ENCODE data around the gene ANXA6.

ANXA6 gene

DNA sequence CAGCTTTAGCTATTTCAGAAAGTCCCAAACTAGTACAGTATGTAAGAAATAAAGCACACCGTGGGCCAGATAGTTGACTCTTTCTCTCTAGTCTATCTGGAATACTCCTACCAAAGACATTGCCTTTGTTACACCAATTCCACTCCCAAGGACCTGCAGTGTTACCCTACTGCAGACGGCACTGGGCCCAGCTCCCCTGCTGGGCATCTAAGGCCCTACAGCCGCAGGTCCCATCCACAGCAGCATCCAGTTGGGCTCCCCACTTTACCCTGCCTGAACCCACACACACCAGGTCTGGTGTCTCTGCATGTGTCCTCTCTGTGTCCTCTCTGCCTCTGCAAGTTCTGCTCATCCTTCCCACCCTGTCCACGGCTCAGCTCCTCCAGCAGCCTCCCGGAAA, 99.3 kb downstream of the ANXA6 start:
- no peak overlapping the region for H3K27ac ChIP-seq

DNA sequence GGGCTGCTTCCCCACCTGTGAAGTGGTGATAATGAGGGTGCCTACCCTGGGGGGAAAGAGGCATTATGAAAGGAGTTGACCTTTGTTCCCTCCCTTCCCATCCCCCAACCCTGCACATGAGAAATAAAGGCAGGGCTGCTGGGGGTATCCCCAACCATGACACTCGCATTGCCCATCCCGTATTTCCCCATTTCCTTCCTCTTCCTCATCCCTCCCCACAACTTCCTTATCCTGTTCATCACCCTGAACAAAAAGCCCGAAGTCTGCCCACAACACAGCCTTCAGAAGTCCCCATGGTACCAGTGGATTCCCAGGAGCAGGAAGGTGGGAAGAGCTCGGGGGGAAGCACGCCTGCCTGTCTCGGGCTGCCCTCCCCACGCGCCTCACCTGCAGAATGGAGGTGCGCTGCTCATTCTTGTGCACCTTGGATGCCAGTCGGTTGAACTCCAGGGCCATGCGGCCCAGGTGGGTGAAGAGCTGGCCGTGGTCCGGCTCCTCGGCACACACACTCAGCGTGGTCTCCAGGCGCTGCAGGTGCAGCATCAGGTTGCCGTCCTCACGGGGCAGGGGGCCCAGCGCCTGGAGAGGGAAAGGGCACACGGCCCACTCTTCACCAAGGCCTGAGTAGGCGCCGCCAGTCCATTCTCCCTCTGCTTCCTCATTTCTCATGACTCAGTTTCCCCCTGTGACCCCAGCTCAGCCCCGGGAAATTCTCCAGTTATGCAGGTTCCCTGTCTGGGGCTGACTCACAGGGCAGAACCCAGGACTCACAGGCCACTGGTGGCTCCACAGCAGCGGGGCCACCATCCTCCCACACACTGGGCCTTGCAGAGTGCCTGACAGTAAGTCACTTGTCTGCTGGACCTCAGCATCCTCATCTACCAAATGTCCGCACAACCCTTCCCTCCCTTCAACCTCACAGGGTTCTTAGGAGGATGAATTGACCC, 100.9 kb downstream of the ANXA6 start:
- no peak overlapping the region for H3K27ac ChIP-seq
- TF ChIP-seq, protein P1, sequence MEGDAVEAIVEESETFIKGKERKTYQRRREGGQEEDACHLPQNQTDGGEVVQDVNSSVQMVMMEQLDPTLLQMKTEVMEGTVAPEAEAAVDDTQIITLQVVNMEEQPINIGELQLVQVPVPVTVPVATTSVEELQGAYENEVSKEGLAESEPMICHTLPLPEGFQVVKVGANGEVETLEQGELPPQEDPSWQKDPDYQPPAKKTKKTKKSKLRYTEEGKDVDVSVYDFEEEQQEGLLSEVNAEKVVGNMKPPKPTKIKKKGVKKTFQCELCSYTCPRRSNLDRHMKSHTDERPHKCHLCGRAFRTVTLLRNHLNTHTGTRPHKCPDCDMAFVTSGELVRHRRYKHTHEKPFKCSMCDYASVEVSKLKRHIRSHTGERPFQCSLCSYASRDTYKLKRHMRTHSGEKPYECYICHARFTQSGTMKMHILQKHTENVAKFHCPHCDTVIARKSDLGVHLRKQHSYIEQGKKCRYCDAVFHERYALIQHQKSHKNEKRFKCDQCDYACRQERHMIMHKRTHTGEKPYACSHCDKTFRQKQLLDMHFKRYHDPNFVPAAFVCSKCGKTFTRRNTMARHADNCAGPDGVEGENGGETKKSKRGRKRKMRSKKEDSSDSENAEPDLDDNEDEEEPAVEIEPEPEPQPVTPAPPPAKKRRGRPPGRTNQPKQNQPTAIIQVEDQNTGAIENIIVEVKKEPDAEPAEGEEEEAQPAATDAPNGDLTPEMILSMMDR (conservative IDR thresholded peaks at IDR 0.05), result no peak

More for the DNA sequence above, 99.3 kb downstream of the ANXA6 start:
- TF ChIP-seq, protein P1 (conservative IDR thresholded peaks at IDR 0.05), result 0 out of 2 replicates have a peak, but pooled peaks have one; percentile 16

DNA sequence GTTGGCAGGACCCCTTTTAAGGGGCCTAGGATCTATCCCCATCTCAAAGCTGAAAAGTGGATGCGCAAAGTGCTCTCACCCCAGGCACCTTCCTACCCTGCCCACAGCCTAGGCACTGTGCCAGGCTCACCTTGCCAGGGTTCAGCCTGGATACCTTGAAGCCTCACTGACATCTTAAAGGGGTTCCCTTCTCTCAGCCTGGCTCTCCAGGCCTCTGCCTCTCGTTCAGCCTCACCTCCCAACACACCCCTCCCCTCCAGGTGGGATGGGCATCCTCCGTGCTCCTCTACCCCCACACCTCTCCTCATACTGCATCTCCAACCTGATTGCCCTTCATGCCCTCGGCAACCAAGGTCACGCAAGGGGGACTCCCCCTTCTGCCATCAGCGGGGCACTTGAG, 102.2 kb downstream of the ANXA6 start:
- H3K27ac ChIP-seq, result no peak overlapping the region
- TF ChIP-seq, protein P1 (conservative IDR thresholded peaks at IDR 0.05), result no peak

DNA sequence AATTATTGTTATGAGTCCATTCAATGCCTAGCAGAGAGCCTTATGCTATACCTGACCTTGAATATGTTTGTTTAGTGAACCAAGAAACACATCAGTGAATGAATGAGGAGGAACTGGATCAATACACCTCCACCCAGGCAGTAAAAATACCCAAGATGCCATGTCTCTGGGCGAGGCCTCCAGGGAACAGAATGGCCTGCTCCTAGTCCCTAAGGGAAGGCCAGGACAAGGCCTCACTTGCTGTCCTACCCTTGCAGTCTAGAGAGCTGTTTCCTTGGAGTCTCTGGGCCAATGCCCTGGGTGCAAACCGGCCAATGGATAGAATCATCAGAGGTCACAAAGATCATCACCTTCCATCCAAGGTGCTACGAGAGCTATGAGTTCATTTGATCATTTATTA, 102.9 kb downstream of the ANXA6 start:
- H3K27ac ChIP-seq, result no peak overlapping the region
- TF ChIP-seq, protein P1 (conservative IDR thresholded peaks at IDR 0.05), result no peak

DNA sequence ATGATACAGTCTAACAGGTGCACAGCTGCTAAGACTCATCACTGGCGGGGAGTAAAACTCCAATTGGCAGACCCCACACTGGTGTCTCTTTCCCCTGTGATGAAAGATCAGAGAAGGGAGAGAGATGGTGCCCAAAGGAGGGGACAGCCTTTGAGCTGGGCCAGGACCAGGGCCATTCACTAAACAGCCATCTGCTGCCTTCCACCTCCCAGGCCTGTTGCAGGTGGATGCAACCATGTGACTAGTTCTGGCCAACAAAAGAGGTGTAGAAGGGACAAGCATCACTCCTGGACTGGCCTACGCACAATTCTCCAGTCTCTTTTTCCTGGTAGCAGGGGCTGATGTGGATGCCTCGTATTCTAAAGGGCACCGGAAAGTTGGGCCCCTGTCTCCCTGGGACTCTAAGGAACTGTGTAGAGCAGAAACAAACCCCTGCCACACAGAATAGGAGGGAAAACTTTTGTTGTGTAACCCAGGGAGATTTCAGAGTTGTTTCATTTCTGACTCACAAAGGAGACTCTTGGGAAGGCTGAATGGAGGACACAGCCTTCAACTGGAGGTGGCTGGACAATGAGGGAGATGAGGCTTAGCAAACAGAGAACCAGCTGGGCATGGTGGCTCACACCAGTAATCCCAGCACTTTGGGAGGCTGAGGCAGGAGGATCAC, 103.7 kb downstream of the ANXA6 start:
- TF ChIP-seq, protein P1 (conservative IDR thresholded peaks at IDR 0.05), result no peak
- no peak overlapping the region for H3K27ac ChIP-seq

DNA sequence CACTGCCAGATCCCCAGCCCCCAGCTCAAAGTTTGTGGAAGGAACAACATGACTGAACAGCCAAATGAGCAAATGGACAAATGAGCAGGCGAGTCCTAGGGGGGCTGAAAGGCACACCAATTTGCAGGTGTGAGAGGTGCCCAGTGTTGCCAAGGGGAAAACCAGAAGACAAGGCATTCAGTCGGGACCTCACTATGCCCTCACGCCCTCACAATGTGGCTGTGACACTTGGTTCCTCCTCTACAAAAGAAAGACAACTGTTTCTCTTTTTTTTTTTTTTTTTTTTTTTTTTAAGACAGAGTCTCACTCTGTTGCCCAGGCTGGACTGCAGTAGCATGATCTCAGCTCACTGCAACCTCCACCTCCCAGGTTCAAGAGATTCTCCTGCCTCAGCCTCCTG, 104.7 kb downstream of the ANXA6 start:
- TF ChIP-seq, protein P1 (conservative IDR thresholded peaks at IDR 0.05), result no peak
- no peak overlapping the region for H3K27ac ChIP-seq

DNA sequence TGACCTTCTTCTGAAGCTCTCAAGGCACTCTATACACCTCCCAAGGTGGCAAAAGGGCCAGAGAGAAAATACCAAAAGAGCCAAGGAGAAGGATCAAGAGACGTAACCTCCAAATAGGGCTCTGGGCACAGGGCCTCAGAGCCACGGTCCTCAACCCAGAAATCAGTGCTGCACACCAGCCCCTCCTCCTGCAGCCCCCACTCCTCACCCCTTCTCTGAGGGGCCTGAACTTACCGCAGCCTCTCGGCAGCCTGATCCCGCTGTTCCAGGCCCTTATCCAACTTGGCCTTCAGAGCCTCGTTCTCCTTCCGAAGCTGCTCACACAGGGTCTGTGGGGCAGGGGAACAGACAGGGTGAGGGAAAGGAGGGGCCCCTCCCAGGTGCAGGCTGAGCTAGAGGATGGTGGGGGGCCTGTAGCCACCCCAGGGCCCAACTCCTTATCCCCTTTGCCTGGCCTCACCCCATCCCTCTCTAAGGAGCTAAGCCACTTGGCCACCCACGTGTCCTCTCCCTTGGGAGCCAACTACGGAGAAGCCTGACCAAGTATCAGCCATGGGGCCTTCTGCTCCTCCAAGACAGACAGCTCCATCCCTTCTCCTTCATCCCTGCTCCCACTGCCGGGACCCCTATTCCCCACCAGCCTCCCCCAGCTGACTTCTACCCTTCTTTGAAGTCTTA, 105.5 kb downstream of the ANXA6 start:
- TF ChIP-seq, protein P1 (conservative IDR thresholded peaks at IDR 0.05), result peak; percentile 36
- no peak overlapping the region for H3K27ac ChIP-seq

Measured in VCaP (cell line).